ENCODE results near the gene BRWD1.

GRCh38 chr21:39232861-39233291 is 80.6 kb downstream of the BRWD1 start:
- TF ChIP-seq IRF9 (CRISPR knock-in tag; IDR thresholded peaks at IDR 0.05; ENCODE audit: borderline replicate concordance) (no peak), KDM4B (CRISPR knock-in tag; IDR thresholded peaks at IDR 0.05) (no peak)
